Heart right ventricle (tissue), 16 donors: ENCODE data around the gene ECI2. TPM values are rescaled to one million over a fixed set of nuclear protein-coding genes. Genes with fewer than 3 reads are reported as not detected.

ENCODE experiments used
- ATAC-seq, 8 donors: fragments of 200-7000 bp; cut with Tn5 transposase; one replicate each; pipeline ENCODE4 v1.9.1; 2020; ENCODE audit warnings: mild to moderate bottlenecking in 8 of 8, moderate library complexity in 8 of 8, moderate number of reproducible peaks in 1 of 8
- DNase-seq, 2 donors: peaks; one replicate each; pipeline ENCODE4 v3.0.0-alpha.2; 2020
- H3K27ac ChIP-seq, 10 donors: fragments of 200-600 bp; sonication (generic) in 2 of 10; one replicate each; pipeline versions ENCODE4 v1.5.0 to v1.8.0; 2020 to 2022; ENCODE audit warnings: mild to moderate bottlenecking in 3 of 10
- H3K27me3 ChIP-seq, 7 donors: fragments of 200-600 bp; one replicate each; pipeline ENCODE4 v1.8.0; 2021 to 2022; ENCODE audit warnings: mild to moderate bottlenecking in 2 of 7
- H3K36me3 ChIP-seq, 9 donors: fragments of 200-600 bp; sonication (generic) in 1 of 9; one replicate each; pipeline versions ENCODE4 v1.5.0 to v1.8.0; 2020 to 2022; ENCODE audit warnings: mild to moderate bottlenecking in 2 of 9
- H3K4me1 ChIP-seq, 9 donors: fragments of 200-600 bp; sonication (generic) in 1 of 9; one replicate each; pipeline versions ENCODE4 v1.5.0 to v1.8.0; 2020 to 2022; ENCODE audit warnings: mild to moderate bottlenecking in 4 of 9
- H3K4me3 ChIP-seq, 10 donors: fragments of 200-600 bp; sonication (generic) in 2 of 10; one replicate each; pipeline versions ENCODE4 v1.5.0 to v1.8.0; 2020 to 2022; ENCODE audit warnings: mild to moderate bottlenecking in 7 of 10, moderate library complexity in 2 of 10
- H3K9me3 ChIP-seq, 11 donors: fragments of 200-600 bp in 10 of 11; sonication (generic) in 2 of 11; one replicate each; pipeline versions ENCODE4 v1.5.0 to v1.8.0; 2013 to 2022; ENCODE audit warnings: mild to moderate bottlenecking in 2 of 11, control low read depth in 1 of 11, moderate library complexity in 1 of 11
- WGBS, 2 donors: extraction: QIAGEN DNeasy Blood & Tissue Kit; methylation state at CpG; one replicate each; pipeline ENCODE4 v1.1.7; 2013; ENCODE audit warnings: inconsistent platforms in 1 of 2; 5-methylcytosine and 5-hydroxymethylcytosine counted together
- intact Hi-C, 10 donors: fragments of 100-400 bp; cut with DNase I; formaldehyde crosslinking; loops; one replicate each; pipeline versions ENCODE4 v1.11.1 to v1.14.2; 2022
- polyA plus RNA-seq, 2 donors: library from polyadenylated mRNA; stranded (reverse); fragments of 200-250 nt; gene quantifications; one replicate each; pipeline ENCODE4 v1.2.3, GENCODE V29; 2013
- total RNA-seq, 10 donors: library from RNA; stranded (reverse); fragmentation: NEBNext Ultra II Directional in 3 of 10; extraction: Animal tissue kit (Norgen Biotek cat#: 25700) in 3 of 10; gene quantifications; one replicate each; pipeline versions ENCODE4 v1.2.1 to v1.2.4, GENCODE V29; 2021 to 2023
- TF ChIP-seq, protein P1 (sequence below), 9 donors: fragments of 200-600 bp; sonication (generic) in 2 of 9; IDR thresholded peaks; one replicate each; pipeline versions ENCODE4 v1.5.0 to v1.8.0; 2021 to 2022; ENCODE audit warnings: antibody characterized with exemption in 9 of 9, mild to moderate bottlenecking in 5 of 9, moderate library complexity in 1 of 9
- donor health status: Arrhythmogenic right ventricular cardiomyopathy.
- donor health status: ischemic (EF 13 %, LVEDD 7.1; RV severe dilation, severe dysfunction).
- donor health status: healthy with polysubstance abuse.
- donor health status: DM: no; HTN: yes; CAD: no.
- donor health status: DM: no; HTN: no; CAD: no.
- donor health status: ischemic (EF 25% LVEDD 6.9; RV normal size, moderate dysfunction).
- donor health status: ischemic (EF 25% LVEDD 5.7; RV mildly dilated, moderate dysfunction).
- donor health status: healthy.
- donor health status: DM: yes; HTN: yes; CAD: no.
- donor health status: Ischemic cardiomyopathy.
- donor health status: ischemic (EF 35%, LVEDD 5.7; RV mildly dilated, moderate dysfunction).
- donor health status: nonischemic (EF 11% LVEDD 7.7; RV severe dilation, severe dysfunction).
- donor health status: DM: yes; HTN: yes; CAD: no.
- donor health status: PGD.
- donor health status: ischemic (EF 29% LVEDD 5.4; RV normal size, mild dysfunction).
- donor health status: nonischemic (EF 23%, LVEDD 6.1; RV moderate dilation, normal function).

The ECI2 gene
- total and polyA plus RNA-seq, 12 donors, result 54.9 to 194 (median 162) TPM

- intact Hi-C loops, result no loop called here
- no peak for ATAC-seq
- no peaks in the 10 kb centered on the region for H3K36me3 ChIP-seq
- H3K4me1 ChIP-seq, result peaks cover 0 to 4% (median 0%) of the 10 kb centered on the region in 9 donors
- 91 to 92% methylated on average over 6 of the region's 6 CpGs for WGBS, 2 donors
- no peak overlapping the region for H3K27ac ChIP-seq
- H3K27me3 ChIP-seq, result peaks cover 0 to 28% (median 14%) of the 10 kb centered on the region in 7 donors
- no peak overlapping the region for H3K4me3 ChIP-seq
- no peaks in the 10 kb centered on the region for H3K9me3 ChIP-seq
- DNase-seq, result no peak
- TF ChIP-seq, protein P1, sequence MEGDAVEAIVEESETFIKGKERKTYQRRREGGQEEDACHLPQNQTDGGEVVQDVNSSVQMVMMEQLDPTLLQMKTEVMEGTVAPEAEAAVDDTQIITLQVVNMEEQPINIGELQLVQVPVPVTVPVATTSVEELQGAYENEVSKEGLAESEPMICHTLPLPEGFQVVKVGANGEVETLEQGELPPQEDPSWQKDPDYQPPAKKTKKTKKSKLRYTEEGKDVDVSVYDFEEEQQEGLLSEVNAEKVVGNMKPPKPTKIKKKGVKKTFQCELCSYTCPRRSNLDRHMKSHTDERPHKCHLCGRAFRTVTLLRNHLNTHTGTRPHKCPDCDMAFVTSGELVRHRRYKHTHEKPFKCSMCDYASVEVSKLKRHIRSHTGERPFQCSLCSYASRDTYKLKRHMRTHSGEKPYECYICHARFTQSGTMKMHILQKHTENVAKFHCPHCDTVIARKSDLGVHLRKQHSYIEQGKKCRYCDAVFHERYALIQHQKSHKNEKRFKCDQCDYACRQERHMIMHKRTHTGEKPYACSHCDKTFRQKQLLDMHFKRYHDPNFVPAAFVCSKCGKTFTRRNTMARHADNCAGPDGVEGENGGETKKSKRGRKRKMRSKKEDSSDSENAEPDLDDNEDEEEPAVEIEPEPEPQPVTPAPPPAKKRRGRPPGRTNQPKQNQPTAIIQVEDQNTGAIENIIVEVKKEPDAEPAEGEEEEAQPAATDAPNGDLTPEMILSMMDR (IDR thresholded peaks at IDR 0.05), result no peak
These were observed 60.7 kb downstream of the ECI2 start for GRCh38 chr6:4074478-4075235.

DNA sequence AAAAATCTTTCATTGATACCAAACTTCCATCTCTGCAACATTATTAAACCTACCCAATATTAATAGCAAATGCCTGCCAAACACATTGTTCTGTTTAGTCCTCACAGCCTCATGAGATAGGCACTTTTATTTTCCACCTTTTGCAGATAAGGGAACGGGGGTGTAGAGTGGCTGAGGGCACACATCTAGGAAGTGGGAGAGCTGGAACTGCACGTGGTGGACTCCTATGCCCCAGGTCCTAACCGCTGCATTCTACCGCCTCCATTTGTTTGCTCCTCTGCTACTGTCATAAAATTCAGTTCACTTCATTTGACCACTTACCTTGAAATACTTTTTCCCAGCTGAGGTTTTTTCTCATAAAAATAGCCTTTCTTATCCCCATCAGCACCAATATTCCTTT, 64.0 kb downstream of the ECI2 start:
- DNase-seq, result no peak
- ATAC-seq, result no peak
- Histone ChIP-seq H3K27me3 (peaks cover 0 to 5% (median 0%) of the 10 kb centered on the region in 7 donors), H3K9me3 (no peaks in the 10 kb centered on the region), H3K4me1 (no peaks in the 10 kb centered on the region), H3K27ac (no peak overlapping the region), H3K36me3 (peaks cover 0 to 3% (median 0%) of the 10 kb centered on the region in 9 donors), H3K4me3 (no peak overlapping the region)
- intact Hi-C loops, result no loop called here
- 61 to 69% methylated on average over 4 of the region's 4 CpGs for WGBS, 2 donors
- TF ChIP-seq, protein P1 (IDR thresholded peaks at IDR 0.05), result no peak

- intact Hi-C loops, result loop anchor here in 3 of 10 donors (5.0 to 10.0 kb wide), 3 partner anchors 43 to 73 kb away; no protein-coding TSS in a partner anchor
- H3K4me1 ChIP-seq, result no peaks in the 10 kb centered on the region
- DNase-seq (no peak), ATAC-seq (no peak)
- H3K27ac ChIP-seq, result no peak overlapping the region
- no peaks in the 10 kb centered on the region for H3K9me3 ChIP-seq
- H3K4me3 ChIP-seq, result no peak overlapping the region
- TF ChIP-seq, protein P1 (IDR thresholded peaks at IDR 0.05), result no peak
- no peaks in the 10 kb centered on the region for H3K27me3 ChIP-seq
- peaks cover 0 to 20% (median 4%) of the 10 kb centered on the region in 9 donors for H3K36me3 ChIP-seq
- WGBS, 2 donors, result 83 to 84% methylated on average over 6 of the region's 6 CpGs
These were observed 66.2 kb downstream of the ECI2 start for GRCh38 chr6:4069199-4069598.

DNA sequence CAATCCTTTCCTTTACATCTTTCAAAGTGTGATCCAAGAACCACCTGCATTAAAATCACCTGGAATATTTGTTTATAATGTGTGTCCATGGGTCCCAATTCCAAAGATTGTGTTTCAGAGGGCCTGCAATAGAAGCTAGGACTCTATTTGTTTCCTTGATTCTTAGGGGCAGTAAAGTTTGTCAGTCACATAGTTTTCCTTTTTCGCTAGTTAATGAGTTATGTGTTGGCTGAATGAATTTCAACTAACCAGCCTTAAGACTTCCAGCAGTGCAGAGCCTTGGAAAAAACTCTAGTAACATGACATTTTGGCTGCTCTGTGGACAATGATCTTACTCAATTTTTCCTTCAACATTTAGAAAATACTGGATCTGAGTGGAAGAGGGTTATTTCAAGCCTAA, 67.7 kb downstream of the ECI2 start:
- ATAC-seq (no peak), DNase-seq (no peak)
- Histone ChIP-seq H3K4me1 (no peaks in the 10 kb centered on the region), H3K9me3 (no peaks in the 10 kb centered on the region), H3K4me3 (no peak overlapping the region), H3K27me3 (no peaks in the 10 kb centered on the region), H3K27ac (no peak overlapping the region), H3K36me3 (peaks cover 0 to 36% (median 9%) of the 10 kb centered on the region in 9 donors)
- intact Hi-C loops, result loop anchor here in 3 of 10 donors (5.0 to 10.0 kb wide), 3 partner anchors 45 to 75 kb away; no protein-coding TSS in a partner anchor
- TF ChIP-seq, protein P1 (IDR thresholded peaks at IDR 0.05), result no peak
- WGBS, 2 donors, result 88 to 98% methylated on average over 1 of the region's 1 CpG
